ENCODE measurements around the gene GRIN2C.

The GRIN2C gene

DNA sequence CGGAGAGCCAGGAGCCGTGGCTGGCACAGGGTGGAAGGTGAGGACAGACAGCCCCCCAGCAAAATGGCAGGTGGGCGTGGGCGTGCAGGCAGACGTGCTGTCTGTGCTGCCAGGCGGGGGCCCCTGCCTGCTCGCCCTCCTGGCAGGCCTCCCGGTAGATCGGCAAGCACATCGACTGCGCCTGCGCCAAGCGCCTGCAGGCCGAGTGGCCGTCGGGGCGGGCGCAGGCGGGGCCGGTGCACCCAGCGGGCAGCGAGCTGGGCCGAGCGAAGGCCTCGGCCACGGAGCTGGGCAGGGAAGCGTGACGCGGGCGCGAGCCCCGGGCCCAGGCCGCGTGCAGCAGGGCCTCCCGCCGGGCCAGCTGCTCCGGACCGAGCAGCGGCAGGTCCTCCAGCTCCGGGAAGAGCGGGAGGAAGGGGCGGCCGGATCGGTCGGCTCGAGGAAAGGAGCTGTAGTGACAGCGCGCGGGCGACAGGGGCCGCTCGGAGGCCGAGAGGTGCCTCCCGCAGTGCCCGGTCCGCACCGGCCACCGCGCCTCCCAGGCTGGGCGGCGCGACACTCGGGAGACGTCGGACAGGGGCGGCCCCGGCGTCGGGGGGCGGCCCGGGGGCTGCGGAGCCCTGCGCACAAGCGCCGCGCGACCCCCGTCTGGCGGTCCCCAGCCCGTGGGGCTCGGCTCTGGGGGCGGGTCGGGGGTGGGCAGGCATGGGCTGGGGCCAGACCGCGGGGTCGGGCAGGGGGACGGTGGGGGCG is 16.9 kb downstream of the GRIN2C start:
- peak; percentile 78 for DNase-seq

DNA sequence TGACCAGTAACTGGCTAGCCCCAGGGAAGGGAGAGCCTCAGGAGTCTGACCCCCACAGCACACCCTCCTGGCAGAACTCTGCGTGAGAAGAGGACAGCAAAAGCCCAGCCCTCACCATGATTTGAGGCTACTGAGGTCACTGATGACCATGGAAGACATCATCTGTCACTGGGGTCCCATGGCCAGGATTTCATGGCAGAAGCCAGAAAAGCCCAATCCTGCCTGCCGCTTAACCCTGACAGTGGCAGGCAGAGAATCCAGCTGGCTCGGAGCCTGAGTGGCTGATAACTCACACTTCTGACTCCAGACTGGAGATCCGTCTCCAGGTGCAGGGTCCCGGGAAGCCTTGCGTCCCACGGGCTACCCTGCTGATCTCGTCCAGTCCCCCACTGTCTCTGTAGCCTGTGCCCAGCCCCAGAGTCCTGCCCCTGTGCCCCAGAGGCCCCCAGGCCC is 17.5 kb downstream of the GRIN2C start:
- peak; percentile 25 for DNase-seq

DNA sequence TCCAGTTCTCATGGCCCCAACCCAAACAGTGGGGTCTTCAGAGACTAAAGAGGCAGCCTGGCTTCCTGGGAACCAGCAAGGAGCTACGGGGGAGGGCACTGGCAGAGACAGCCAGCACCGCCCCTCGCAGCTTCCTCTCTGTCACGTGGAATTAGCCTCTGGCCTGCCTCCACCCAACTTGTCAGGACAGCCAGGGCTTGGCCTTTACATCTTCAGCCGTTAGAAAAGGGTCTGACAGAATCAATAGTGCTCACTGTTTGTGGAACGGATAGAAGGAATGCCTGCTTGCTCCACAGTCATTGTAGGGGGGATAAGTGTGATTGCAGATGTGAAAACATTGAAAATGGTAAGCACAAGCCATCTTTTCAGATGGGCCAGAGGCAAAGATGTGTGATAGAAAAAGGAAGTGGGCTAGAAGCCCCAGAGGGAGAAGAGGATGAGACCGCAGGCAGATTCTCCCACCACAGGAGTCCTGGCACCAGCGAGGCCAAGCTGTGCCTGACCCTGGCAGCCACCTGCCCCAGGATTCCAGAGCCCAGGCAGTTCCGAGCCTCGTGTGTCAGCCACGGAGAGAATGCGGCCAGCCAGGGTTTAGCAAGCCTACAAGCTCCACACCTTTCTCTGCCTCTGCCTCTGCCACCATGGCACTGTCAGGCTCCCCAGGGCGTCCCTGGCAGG is 18.6 kb downstream of the GRIN2C start:
- DNase-seq, result no peak

DNA sequence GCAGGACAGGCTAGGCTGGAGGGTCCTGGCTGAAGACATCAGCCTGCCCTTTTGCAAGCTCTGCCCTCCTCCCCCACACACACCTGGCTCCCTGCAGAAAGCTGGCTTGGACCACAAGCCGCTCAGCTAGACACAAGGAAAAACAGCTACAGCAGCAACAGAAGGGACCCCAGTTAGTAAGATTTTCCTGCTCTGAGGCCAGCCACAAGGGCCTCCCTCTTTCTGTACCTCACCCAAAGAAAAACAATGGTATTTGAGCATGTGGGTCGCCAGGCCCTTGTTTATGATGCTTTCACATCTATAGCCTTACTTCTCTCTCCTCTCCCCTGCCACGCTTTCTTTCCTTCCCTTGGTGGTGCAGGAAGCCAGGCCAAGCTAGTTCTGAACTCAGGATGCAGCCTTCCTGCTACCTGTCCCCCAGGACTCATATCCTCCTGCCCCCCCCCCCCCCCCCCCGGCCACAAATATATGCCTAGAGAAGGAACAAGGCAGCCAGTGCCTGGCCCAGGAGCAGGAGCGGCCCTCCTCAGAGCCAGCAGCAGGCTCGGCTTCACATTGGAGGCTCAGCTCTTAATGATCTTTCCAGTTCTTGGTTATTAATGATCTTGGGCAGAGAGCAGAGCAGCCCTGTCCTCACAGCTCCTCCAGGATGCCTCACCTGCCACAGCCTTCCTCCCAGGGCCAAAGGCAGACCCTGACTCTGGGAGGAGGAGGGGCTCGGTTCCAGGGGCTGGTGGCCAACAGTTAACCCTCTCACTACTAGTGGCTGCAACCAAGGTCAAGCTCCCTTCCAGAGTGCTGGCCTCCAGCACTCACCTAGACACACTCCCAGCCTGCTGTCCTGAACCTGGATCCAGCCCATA is 19.5 kb downstream of the GRIN2C start:
- no peak for DNase-seq

DNA sequence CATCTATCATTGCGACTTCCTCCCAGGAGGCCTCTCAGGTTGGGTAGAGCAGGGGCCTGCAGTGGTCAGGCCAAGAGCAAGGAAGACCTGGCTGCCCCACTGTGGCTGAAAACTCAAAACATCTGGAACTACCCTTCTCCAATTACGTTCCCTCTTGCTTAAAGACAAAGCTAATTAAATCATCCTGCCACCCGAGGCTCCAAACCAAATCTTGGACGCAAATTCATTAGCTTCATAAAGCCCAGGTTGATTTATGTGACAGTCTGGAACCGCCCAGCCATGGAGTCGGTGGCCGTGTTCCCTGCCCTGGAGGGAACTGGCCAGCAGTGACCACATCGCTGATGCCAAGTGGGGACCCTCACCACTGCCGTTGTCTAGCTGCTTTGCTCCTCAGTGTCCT is 21.4 kb downstream of the GRIN2C start:
- no peak for DNase-seq

DNA sequence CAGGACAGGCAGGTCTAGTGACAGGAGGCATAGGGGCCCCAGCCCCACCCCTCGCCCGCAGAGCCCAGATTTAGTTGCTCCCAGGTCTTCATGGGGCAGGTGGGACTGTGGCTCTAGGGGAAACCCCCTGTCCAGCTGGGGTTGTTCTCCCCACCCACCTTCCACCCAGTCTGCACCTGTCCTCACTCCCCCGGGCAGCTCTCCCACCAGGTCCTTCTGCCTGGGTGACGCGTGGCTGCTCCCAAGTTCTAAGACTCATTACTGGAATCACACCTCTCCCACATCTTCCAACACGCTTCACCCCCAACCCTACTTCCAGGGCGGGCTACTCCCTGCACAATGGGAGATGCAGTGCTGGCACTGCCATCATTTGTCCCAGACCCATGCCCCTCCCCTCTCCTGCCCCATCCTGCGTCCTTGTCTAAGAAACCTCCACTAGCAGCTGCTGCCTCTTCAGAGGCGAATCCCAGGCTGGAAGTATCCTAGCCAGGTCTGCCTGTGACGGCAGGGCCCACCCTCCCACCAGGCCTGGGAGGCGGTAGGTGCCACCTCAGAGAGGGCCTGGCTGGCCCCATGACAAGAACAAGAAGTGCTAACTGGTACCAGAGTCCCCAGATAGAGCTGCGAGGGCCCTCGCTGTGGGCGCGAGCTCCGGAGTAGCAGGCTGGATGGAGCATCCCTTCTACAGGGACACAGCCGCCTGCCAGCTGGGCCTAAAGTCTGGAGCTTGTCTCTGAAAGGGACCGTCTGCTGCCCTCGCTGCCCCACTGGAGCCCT is 22.8 kb downstream of the GRIN2C start:
- no peak for DNase-seq

DNA sequence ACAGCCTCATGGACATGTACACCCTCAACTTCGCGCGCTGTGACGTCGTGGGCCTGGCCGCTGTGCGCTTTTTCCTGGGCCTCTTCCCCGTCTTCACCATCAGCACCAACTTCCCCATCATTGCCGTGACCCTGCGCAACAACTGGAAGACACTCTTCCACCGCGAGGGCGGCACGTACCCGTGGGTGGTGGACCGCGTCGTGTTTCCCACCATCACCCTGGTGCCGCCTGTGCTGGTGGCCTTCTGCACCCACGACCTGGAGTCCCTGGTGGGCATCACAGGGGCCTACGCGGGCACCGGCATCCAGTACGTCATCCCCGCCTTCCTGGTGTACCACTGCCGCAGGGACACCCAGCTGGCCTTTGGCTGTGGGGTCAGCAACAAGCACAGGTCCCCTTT is 23.5 kb downstream of the GRIN2C start:
- no peak for DNase-seq

DNA sequence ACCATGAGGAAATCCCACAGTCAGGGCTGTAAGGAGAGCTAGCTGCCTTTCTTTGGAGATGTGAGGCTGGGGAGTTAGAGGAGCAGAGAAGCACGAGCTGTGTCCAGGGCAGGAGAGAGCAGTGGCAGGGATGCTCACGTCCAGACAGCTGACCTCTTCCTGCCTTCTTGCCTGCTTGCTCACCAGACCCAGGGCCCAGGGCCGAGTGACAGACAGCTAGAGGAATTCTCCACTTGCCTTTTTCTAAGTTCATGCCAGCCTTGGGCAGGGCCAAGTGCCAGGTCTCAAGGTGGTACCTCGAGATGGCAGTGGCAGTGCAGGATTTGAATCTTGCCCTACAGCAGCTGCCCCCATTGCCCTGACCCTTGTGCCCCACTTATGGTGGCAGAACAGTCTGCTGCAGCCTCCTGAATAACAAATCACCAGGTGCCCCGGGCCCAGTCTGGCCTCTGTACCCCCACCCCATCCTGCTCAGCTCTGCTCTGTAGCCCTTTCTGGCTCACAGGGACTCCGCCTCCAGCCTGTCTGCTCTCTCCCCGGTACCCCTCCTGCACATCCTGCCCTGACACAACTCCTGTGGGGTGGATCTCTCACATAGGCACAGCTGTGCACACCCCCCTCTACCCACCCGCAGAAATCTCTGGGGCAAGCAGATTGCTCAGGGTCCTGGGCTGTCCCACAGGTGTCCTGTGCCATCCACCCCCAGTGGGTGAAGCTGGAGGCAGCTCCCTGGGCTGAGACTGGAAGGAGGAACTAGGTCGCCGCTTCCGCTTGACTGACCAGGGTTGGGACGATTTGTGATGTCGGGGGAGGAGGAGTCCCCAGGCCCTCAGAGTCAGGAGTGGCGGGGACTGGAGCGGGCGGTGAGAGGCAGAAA is 25.9 kb downstream of the GRIN2C start:
- DNase-seq, result no peak

DNA sequence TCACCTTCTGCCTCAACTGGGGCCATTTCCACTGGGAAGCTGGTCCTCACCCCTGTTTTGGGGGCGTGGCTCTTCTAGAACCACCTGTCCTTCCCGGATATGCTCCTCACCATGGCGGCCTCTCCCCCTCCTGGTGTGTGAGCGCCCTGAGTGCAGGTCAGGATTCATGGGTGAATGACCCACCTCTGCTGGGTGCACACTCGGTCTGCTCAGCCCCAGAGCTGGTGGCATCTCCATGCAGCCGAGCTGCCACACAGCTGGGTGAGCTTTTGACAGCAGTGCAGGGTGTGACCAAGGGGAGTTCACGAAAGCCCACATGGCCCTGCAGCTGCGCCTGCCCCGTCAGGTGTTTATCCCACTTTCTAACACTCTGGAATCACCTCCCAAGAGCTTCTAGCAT is 27.3 kb downstream of the GRIN2C start:
- no peak for DNase-seq

DNA sequence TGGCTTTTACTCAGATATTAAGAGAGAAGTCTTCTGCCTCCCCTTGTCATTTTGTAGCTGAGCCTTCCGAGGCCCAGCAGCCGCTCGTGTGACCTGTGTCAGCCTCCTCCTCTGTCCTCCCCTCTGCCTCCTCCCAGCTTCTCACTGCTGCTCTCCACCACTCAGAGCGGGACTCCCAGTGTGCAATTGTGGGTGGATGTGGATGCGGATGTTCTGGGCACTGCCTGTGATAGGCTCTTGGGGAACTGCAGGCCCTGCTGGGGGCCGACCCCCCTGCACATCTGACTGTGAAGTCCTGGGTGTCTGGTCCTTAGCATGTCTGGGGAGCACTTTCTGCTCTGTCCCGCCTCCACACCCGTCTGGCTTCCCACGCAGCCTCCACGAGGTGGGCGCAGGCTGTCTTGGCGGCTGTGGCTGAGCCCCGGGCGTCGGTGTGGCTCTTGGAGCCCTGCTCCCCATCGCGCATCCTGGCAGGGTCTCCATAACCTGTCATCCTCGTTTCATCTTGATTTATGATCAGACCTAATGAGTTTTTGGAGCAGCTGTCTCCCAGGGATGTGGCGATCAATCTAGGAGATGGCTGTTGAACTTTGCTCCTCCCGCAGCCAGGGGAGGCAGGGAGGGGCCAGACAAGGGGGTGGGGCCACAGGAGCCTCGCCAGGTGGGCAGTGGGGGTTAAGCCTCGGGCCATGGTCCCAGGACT is 28.1 kb downstream of the GRIN2C start:
- DNase-seq, result peak; percentile 61

DNA sequence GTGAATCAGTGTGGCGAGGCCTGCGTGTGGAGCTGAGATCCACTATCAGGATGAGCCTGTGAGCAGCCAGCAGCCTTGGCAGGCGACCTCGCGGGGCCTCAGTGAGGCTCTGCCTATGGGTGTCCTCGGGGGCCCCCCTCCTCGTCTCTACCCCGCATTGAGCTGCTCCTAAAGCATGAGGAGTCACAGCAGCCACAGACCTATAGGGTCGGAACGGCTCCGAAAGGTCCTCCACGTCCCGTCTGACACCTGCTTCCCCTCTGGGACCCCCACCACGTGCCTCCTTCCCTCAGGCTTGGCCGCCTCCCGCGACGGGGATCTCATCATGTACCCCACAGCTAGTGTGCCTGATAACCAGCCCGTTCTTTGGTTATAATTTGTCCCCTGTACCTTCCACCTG is 28.8 kb downstream of the GRIN2C start:
- DNase-seq, result no peak

DNA sequence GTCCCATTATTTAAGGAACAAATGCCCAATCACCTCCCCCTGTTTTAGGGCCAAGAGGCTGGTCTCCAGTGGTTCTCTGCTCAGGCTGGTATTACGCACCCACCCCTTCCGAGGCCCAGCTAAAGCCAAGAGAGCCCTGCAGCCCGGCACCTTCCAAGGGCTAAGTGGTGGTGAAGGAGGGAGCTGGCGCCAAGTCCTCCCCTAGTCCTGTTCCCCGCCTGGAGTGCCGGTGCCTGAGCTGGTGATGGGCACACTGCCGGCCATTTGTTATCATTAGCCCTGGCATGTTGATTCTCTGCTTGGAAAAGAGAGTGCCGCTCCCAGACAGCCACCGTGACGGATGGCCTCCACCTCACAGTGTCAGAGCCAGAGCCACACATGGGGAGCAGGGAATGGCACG is 31.9 kb downstream of the GRIN2C start:
- DNase-seq, result no peak

DNA sequence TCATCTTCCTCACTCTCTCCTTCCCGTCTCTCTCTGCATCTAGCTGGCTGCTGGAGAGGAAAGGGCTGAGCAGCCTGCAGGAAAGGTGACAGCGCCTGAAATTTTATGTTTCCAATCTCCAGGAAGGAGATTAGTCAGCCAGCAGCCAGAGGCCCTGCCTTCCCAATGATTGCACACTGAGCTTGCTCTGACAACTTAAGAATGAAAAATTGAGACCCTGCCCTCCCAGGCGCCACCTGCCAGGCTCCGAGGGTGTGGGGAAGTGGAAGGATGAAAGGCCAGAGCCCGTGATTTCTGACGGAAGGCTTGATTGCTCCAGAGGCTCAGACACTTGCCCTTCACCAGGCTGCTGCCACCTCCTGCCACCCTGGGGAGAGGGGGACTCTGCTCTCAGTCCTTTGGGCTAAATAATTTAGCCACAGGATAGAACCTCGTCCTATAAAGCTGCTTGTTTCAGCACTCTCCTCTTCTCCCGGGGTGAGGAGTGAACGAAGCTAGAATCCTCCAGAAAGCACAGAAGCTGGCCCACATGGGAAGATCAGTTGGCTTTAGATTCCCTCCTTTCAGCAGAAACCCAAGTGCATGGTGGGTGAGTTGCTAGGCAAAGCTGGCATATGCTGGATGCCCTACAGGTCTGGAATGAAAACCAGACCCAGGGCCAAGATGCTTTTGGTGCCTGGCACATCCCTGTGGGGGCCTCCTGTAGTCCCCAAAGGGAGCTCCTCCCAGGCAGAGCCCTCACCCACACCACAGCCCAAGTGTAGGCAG is 33.5 kb downstream of the GRIN2C start:
- DNase-seq, result no peak

DNA sequence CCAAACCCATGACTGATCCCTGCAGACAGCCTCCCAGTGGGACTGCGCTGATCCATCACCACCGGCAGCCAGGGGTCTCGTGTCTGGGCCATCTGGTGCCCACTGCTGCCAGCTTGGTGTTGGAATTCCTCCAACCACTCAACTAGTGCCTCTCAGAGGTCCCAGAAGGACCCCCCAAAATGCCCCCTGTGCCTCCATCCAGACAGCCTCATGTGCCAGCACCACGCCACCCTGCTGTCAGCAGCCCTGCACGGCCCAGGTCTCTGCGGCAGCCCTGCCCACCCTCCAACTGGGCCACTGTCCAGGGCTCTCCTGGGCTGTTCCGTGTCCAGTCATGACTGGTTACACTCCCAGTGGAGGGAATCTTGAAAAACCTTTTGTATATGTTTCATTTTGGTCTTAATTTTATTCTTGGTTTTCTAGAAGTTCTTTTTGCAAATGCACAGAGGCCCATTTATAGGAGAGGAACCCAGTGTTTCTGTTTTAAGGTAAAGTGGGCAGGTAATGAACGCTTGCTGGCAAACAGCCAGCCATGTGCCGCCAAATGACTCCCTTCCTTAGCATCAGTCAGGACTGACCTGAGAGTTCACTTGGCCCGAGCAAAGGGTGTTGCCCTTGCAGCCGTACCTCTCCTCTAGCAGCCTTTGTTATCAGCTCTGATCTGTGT is 34.6 kb downstream of the GRIN2C start:
- DNase-seq, result no peak

DNA sequence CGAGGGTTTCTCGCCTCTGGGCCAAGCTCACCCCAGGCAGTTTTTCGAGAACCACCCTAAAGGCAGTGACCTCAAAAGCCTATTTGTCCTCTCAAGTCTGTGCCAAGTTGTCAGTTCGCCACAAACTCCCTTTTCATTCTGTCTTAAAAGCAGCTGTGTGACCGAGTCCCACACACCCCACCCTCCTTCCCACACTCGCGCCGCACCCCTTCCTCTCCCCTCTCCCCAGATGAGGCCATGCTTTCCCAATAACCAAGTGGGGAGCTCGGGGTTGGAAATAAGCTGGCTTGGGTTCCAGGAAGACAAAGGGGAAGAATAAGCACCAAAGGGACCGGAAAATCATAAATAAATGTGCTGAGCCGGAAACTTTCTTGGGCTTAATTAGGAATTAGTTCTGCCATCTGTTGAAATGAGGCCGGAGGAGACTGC is 36.7 kb downstream of the GRIN2C start:
- no peak for DNase-seq

DNA sequence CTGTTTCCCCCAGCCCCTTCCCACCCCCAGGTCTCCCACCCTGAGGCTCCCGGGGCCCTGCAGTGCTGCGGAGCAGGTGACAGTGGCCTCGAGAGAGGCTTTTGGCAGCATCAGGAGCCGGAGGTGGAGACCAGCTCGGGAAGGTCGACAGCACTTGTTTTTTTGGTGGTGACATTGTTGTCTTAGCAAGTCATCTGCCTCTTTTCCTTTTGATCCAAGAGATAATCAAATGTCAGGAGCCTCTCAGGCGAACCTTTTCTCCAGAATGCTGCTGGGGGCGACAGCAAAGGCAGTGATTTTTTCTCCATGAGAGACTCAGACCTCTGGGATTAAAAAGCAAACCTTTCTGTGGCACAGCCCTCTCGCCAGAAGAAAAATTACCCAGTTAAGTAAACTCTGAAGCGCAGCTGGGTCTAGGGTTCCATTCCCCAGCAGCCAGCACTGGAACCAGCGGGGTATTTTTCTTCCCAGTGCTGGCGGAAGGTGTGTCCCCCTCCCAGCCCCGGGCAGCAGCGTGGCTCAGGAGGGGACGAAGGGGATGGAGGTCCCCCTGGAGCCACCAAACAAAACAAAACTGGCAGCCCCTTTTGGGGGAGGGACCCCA is 37.2 kb downstream of the GRIN2C start:
- DNase-seq, result no peak

DNA sequence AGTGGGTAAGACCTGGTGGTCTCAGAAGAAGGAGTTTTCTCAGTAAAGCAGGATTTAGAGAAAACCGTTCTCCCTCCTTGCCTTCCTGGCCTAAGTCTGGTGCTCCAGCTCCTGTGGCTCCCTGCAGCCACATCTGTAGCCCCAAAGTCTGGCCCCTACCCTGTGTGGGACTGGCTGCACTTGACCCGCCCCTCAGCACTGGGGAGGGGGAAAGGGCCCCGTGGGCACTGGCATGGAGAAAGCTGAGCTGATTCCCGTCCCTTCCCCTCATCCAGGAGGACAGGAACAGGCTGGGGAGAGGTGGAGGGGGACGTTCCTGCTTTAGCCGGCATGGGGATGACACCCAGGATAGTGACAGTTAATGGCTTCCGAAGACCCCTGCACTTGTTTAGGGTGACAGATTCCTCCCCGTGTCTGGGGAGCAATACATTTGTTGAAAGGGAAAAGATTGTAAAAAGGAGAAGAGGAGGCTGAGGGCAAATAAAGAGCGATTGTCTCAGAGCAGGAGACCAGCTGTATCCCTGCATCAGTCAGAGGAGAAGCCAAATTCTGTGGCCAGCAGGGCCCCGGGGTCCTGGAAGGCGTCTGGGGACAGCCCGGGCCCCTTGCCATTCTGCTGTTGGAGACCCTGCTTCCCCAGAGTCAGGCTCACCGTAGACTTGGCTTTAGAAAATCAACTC is 37.9 kb downstream of the GRIN2C start:
- DNase-seq, result no peak

DNA sequence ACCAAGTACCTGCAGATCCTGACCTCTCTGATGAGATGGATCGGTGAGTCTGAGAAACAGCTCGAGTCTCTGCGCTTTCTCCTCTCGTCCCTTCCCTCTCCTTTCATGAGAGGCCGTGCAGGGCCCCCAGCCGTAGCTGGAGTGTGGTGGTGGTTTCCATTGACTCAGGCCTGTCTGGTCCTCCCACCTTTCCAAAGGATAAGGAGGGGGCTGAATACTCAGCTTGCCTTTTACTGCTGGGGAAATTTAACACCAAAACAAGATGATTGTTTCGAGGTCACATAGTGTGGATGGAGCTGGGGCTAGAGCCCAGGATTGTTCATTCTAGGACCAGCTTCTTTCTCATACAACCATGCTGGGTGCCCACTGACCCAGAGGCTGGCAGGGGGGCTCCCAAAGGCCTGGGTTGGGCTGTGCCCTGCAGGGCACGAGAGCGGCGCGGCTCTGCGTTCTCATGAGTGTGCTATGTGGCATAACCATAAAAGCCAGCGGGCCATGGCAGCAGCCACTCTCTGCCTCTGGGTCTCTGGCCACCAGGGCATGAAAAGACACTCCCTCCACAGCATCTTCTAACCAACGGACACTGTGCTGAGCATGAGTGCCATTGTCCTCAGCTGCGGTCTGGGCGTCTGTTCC is 39.8 kb downstream of the GRIN2C start:
- DNase-seq, result no peak
